Lower leg skin (tissue), 4 donors: ENCODE data around the gene PDZRN3. TPM values are rescaled to one million over a fixed set of nuclear protein-coding genes. Genes with fewer than 3 reads are reported as not detected.
A peak's percentile ranks its signal among the peaks of the same experiment; 100 is the strongest.

Experiments used
- DNase-seq, 2 donors: peaks; one replicate each; pipeline ENCODE4 v3.0.0-alpha.2; 2019; ENCODE audit warnings: low spot score in 2 of 2
- H3K4me3 ChIP-seq: fragments of 200-600 bp; sonication (generic); 2 replicates; pipeline ENCODE4 v1.5.1; 2017; ENCODE audit warnings: mild to moderate bottlenecking, low read depth; ENCODE audit not compliant: poor library complexity, severe bottlenecking
- POLR2A ChIP-seq, 2 donors: fragments of 450-650 bp; IDR thresholded peaks; one replicate each; pipeline ENCODE4 v1.6.1; 2016 to 2017; ENCODE audit warnings: antibody characterized with exemption in 2 of 2, mild to moderate bottlenecking in 1 of 2, moderate library complexity in 1 of 2
- WGBS, 2 donors: methylation state at CpG; one replicate each; pipeline ENCODE4 v1.1.5; 2018; 5-methylcytosine and 5-hydroxymethylcytosine counted together
- intact Hi-C: fragments of 100-400 bp; cut with DNase I; formaldehyde crosslinking; loops from one replicate; pipeline ENCODE4 v1.15.0; 2023; ENCODE audit warnings: low total_unique reads
- total RNA-seq, 4 donors: library from RNA; depleted of rRNA; stranded (reverse); fragments of >200 nt; gene quantifications; one replicate each; pipeline ENCODE4 v1.1.0, GENCODE V29; 2016
- TF ChIP-seq, protein P1 (sequence below), 3 donors: fragments of 450-650 bp; IDR thresholded peaks; one replicate each; pipeline ENCODE4 v1.5.1; 2016; ENCODE audit warnings: antibody characterized with exemption in 3 of 3, mild to moderate bottlenecking in 3 of 3, moderate library complexity in 2 of 3

The PDZRN3 gene
- total RNA-seq, 4 donors from 2014 or later, result 9.7 to 29.9 (median 13.4) TPM

DNA sequence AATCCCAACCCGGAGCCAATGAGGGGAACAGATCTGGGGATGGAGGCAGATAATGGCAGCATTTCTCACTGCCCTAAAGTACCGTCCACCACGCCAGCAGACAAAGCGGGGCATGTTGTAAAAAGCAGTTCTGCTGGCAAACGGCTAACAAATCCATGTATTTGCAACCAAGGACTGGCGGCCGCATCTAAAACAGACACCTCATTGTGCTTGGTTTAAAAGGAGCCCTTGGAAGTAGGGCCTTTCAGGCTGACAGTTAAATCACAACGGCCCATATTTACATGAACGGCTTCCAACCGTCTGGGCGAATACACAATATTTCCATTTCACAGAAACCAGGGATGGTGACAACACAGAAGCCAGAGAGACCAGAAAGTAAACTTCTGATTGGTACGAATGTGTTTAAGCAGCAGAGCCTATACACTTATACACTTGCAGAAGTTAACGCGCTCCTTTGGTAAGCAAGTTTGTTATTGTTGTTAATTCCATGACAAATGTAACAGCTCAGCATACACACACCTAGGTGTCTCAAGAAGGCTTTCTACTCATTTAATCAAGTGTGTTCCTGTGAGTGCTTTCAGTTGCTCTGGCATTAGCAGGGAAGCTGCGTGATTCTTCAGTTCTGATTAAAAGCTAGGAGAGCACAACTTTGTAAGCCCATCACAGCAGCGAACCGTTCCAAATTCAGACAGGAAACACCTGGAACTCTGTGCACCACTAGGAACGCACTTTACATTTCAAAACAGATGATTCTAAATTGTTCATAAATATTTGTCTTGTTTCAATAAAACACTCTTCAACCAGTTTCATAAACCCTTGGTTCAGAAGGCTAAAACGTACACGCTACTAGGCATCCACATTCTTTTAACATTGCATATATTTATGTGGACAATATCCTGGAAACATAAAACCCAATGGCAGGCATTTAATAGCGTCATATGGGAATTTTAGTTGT lies 112.9 kb downstream of the PDZRN3 start:
- intact Hi-C loops, result no loop called here
- H3K4me3 ChIP-seq, result no peak overlapping the region
- 72 to 73% methylated on average over 21 of the region's 21 CpGs for WGBS, 2 donors
- TF ChIP-seq POLR2A (IDR thresholded peaks at IDR 0.05), result no peak
- TF ChIP-seq, protein P1, sequence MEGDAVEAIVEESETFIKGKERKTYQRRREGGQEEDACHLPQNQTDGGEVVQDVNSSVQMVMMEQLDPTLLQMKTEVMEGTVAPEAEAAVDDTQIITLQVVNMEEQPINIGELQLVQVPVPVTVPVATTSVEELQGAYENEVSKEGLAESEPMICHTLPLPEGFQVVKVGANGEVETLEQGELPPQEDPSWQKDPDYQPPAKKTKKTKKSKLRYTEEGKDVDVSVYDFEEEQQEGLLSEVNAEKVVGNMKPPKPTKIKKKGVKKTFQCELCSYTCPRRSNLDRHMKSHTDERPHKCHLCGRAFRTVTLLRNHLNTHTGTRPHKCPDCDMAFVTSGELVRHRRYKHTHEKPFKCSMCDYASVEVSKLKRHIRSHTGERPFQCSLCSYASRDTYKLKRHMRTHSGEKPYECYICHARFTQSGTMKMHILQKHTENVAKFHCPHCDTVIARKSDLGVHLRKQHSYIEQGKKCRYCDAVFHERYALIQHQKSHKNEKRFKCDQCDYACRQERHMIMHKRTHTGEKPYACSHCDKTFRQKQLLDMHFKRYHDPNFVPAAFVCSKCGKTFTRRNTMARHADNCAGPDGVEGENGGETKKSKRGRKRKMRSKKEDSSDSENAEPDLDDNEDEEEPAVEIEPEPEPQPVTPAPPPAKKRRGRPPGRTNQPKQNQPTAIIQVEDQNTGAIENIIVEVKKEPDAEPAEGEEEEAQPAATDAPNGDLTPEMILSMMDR (IDR thresholded peaks at IDR 0.05), result no peak
- no peak for DNase-seq

DNA sequence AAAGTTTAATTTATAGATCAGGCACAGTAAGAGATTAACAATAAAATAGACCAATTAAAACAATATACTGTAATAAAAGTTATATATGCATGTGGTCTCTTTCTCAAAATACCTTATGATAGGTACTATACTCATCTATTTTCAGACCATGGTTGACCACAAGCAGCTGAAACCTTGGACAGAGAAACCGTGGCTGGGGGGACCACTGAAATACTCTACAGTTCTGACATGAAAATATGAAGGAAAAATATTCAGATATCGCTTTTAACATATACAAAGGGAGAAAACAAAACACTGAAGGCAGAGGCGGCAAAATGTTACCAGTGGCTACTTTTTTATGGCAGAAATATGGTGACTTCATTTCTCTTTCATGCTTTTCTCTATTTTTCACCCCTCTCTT lies 114.0 kb downstream of the PDZRN3 start:
- DNase-seq, result no peak
- H3K4me3 ChIP-seq, result no peak overlapping the region
- TF ChIP-seq, protein P1 (IDR thresholded peaks at IDR 0.05), result no peak
- TF ChIP-seq POLR2A (IDR thresholded peaks at IDR 0.05), result no peak
- 90 to 95% methylated on average over 3 of the region's 3 CpGs for WGBS, 2 donors
- intact Hi-C loops, result no loop called here

- 87 to 90% methylated on average over 4 of the region's 4 CpGs for WGBS, 2 donors
- no peak for TF ChIP-seq POLR2A (IDR thresholded peaks at IDR 0.05)
- H3K4me3 ChIP-seq, result no peak overlapping the region
- DNase-seq, result no peak
- intact Hi-C loops, result no loop called here
Observed at GRCh38 chr3:73510334-73510733, 114.4 kb downstream of the PDZRN3 start.

DNA sequence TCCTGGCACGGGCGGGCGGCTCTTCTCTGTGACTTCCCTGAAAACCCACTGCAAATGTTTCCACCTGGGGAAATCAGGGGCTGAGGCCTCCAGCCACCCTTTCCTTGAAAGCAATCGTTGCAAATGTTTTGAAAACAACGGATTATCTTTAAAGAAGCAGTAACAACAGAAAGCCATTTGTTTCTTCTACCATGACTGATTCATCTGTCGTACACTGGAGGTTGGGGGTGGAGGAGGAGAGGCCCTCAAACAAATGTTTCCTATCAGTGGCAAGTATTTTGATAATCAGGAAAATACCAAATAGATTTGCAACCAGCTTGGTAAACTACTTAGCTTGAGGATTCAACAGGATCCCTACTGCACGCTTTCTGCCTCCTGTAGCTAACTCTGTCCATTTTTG lies 114.9 kb downstream of the PDZRN3 start:
- no peak for DNase-seq
- intact Hi-C loops, result loop anchor here (5.0 kb wide), 1 partner anchor 337 kb away; no protein-coding TSS in a partner anchor
- WGBS, 2 donors, result 68 to 74% methylated on average over 7 of the region's 7 CpGs
- TF ChIP-seq, protein P1 (IDR thresholded peaks at IDR 0.05), result no peak
- TF ChIP-seq POLR2A (IDR thresholded peaks at IDR 0.05), result no peak
- H3K4me3 ChIP-seq, result no peak overlapping the region

DNA sequence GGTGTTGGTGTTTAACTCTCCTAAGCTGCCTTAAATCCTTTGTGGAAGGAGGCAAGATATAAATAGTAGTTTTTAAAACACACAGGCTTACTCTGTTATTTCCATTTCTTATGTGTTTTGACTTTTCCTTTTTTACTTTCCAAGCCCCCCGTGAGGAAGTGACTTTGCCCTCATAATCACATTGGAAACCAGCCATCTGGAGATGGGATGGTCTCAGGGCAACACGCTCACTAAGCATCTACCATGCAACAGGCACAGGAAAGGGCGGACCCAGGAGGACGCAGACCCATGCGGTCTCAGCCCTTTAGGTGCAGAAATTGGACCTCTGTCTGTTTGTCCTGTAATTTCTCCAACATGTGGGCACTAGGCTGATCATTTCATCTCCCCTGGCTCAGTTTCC lies 115.7 kb downstream of the PDZRN3 start:
- H3K4me3 ChIP-seq, result no peak overlapping the region
- WGBS, 2 donors, result 80% methylated on average over 5 of the region's 5 CpGs
- peak in 1 of 2 donors; percentile 65 for DNase-seq
- intact Hi-C loops, result loop anchor here (5.0 kb wide), 1 partner anchor 338 kb away; no protein-coding TSS in a partner anchor
- TF ChIP-seq, protein P1 (IDR thresholded peaks at IDR 0.05), result no peak
- no peak for TF ChIP-seq POLR2A (IDR thresholded peaks at IDR 0.05)

- 12 to 16% methylated on average over 6 of the region's 6 CpGs for WGBS, 2 donors
- TF ChIP-seq, protein P1 (IDR thresholded peaks at IDR 0.05), result peak in 1 of 3 donors; percentile 59
- no peak for TF ChIP-seq POLR2A (IDR thresholded peaks at IDR 0.05)
- DNase-seq, result peak; percentile 54 to 83
- intact Hi-C loops, result loop anchor here (5.0 kb wide), 1 partner anchor 339 kb away; no protein-coding TSS in a partner anchor
- no peak overlapping the region for H3K4me3 ChIP-seq
Observed at GRCh38 chr3:73508330-73508954, 116.3 kb downstream of the PDZRN3 start.
